IMR-90 (cell line): ENCODE measurements around the gene SLC33A1.
"Not testable (repeated sequence)": the region's sequence is repeated elsewhere in the genome, so short reads cannot be mapped to it uniquely, and the experiment has no call there.

Experiments used
- MAFK ChIP-seq: IDR thresholded peaks from 2 replicates; pipeline ENCODE4 v1.6.1; 2012; ENCODE audit warnings: low read depth, low read length, improper control_type of control experiment
- TF ChIP-seq, protein P1 (sequence below): conservative IDR thresholded peaks from 2 replicates; pipeline ENCODE4 v1.5.1; 2012; ENCODE audit warnings: mild to moderate bottlenecking, low read depth, low read length, improper control_type of control experiment

DNA sequence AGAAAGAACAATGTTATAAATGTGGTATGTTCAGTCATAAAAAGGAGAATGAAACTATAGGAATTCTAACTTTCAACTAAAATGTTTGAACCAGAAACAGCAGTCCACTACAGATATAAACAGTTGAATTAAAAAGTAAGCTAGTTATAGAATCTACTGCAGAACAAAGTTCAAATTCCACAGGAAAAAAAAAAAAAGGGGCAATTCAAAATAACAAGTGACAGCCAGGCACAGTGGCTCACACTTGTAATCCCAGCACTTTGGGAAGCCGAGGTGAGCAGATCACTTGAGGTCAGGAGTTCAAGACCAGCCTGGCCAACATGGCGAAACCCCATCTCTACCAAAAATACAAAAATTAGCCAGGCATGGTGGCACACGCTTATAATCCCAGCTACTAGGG, 4.8 kb downstream of the SLC33A1 start:
- TF ChIP-seq, protein P1, sequence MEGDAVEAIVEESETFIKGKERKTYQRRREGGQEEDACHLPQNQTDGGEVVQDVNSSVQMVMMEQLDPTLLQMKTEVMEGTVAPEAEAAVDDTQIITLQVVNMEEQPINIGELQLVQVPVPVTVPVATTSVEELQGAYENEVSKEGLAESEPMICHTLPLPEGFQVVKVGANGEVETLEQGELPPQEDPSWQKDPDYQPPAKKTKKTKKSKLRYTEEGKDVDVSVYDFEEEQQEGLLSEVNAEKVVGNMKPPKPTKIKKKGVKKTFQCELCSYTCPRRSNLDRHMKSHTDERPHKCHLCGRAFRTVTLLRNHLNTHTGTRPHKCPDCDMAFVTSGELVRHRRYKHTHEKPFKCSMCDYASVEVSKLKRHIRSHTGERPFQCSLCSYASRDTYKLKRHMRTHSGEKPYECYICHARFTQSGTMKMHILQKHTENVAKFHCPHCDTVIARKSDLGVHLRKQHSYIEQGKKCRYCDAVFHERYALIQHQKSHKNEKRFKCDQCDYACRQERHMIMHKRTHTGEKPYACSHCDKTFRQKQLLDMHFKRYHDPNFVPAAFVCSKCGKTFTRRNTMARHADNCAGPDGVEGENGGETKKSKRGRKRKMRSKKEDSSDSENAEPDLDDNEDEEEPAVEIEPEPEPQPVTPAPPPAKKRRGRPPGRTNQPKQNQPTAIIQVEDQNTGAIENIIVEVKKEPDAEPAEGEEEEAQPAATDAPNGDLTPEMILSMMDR, result not testable (repeated sequence)
- TF ChIP-seq MAFK, result not testable (repeated sequence)
